Tibial nerve (tissue), 4 donors: ENCODE data around the gene EPN1.

Source experiments
- CTCF ChIP-seq, 5 experiments: fragments of 200-600 bp in 3 of 5; fragments of 450-650 bp in 2 of 5; sonication (generic) in 3 of 5; IDR thresholded peaks; one replicate each; pipeline ENCODE4 v1.5.1; 2016 to 2019; ENCODE audit warnings: antibody characterized with exemption in 5 of 5, mild to moderate bottlenecking in 3 of 5, moderate library complexity in 2 of 5
- EP300 ChIP-seq, 2 donors: sonication (generic); formaldehyde crosslinking; IDR thresholded peaks; one replicate each; pipeline ENCODE4 v1.6.1; 2017; ENCODE audit warnings: antibody characterized with exemption in 2 of 2, mild to moderate bottlenecking in 1 of 2
- POLR2A ChIP-seq, 2 donors: fragments of 450-650 bp; IDR thresholded peaks; one replicate each; pipeline ENCODE4 v1.6.1; 2017; ENCODE audit warnings: antibody characterized with exemption in 2 of 2, mild to moderate bottlenecking in 2 of 2, moderate library complexity in 2 of 2

- TF ChIP-seq POLR2A (IDR thresholded peaks at IDR 0.05) (no peak), EP300 (IDR thresholded peaks at IDR 0.05) (no peak), CTCF (IDR thresholded peaks at IDR 0.05) (no peak)
Observed at GRCh38 chr19:55695511-55696290, 20.7 kb downstream of the EPN1 start.
